Peyer's patch (tissue), 4 donors: Measurements from ENCODE around the gene GAL3ST3.

ENCODE experiments used
- POLR2A ChIP-seq, 2 donors: fragments of 450-650 bp; IDR thresholded peaks; one replicate each; pipeline ENCODE4 v1.5.1; 2017; ENCODE audit warnings: antibody characterized with exemption in 2 of 2, mild to moderate bottlenecking in 2 of 2, moderate library complexity in 2 of 2
- TF ChIP-seq, protein P1 (sequence below), 6 experiments: fragments of 450-650 bp in 4 of 6; fragments of 200-600 bp in 2 of 6; sonication (generic) in 1 of 6; IDR thresholded peaks; one replicate each; pipeline ENCODE4 v1.5.1; 2017 to 2019; ENCODE audit warnings: antibody characterized with exemption in 6 of 6, mild to moderate bottlenecking in 3 of 6, moderate library complexity in 1 of 6

DNA sequence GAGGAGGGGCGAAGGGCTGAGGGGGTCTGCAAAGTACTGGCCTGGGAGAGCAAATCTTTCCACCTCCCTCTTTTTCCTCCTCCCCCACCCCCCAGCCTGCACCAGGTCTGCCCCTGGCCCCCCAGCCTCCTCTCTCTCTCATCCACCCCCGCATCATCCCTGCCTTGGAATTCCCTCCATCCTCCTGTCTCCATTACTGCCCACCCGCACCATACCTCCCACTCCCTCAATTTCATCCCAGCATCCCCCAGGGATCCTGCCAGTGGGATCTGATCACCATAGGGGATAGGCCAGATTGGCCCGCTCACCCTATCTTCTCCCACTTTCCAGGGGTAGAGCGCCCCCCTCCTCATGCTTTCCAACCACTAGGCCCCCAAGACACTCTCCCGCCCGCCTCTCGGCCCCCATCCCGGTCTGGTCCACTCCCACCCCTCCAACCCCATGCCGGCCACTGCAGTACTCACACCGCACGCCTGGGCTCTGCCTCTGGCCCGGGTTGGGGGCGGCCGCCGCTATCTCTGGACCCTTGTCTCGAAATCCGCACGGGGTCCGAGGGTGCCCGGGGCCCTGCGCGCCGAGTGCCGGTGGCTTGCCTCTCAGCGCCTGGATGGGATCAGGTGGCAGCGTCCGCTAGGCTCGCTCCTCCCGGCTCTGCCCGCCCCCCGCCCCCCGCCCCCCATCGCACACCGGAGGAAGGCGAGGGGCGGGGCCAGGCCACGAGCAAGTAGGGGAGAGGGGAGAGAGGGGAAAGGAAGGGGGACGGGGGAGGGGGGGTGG lies at the start of gene GAL3ST3:
- TF ChIP-seq, protein P1, sequence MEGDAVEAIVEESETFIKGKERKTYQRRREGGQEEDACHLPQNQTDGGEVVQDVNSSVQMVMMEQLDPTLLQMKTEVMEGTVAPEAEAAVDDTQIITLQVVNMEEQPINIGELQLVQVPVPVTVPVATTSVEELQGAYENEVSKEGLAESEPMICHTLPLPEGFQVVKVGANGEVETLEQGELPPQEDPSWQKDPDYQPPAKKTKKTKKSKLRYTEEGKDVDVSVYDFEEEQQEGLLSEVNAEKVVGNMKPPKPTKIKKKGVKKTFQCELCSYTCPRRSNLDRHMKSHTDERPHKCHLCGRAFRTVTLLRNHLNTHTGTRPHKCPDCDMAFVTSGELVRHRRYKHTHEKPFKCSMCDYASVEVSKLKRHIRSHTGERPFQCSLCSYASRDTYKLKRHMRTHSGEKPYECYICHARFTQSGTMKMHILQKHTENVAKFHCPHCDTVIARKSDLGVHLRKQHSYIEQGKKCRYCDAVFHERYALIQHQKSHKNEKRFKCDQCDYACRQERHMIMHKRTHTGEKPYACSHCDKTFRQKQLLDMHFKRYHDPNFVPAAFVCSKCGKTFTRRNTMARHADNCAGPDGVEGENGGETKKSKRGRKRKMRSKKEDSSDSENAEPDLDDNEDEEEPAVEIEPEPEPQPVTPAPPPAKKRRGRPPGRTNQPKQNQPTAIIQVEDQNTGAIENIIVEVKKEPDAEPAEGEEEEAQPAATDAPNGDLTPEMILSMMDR (IDR thresholded peaks at IDR 0.05) = no peak
- no peak for TF ChIP-seq POLR2A (IDR thresholded peaks at IDR 0.05)
